Activated naive CD4-positive, alpha-beta T cell treated with anti-CD3 and anti-CD28 coated beads, Interleukin-2, amount 10 ng/mL, durations not matched to agents 5 hours and 36 hours (primary cell): Measurements from ENCODE around the gene KRT25. TPM values are rescaled to one million over a fixed set of nuclear protein-coding genes. Genes with fewer than 3 reads are reported as not detected.

Source experiments
- total RNA-seq, 2 experiments: library from RNA; stranded (reverse); gene quantifications; one replicate each; pipeline ENCODE4 v1.2.3, GENCODE V29; 2021

The KRT25 gene
- not detected for total RNA-seq

GRCh38 chr17:40755231-40755630 lies at the start of gene KRT25:
KRT25 (minus strand) TSS chr17:40755331; CDS start chr17:40755271, 60 bp downstream.

GRCh38 chr17:40799859-40800258 lies 44.7 kb upstream of the KRT25 start, which contains the start of gene KRT28:
KRT28 (minus strand) TSS chr17:40799959; CDS start chr17:40799893, 66 bp downstream.

GRCh38 chr17:40782450-40782849 lies 27.3 kb upstream of the KRT25 start, which contains the start of gene KRT27:
KRT27 (minus strand) TSS chr17:40782550; CDS start chr17:40782493, 57 bp downstream.

GRCh38 chr17:40772101-40772500 lies 17.0 kb upstream of the KRT25 start, which contains the start of gene KRT26:
KRT26 (minus strand) TSS chr17:40772201; CDS start chr17:40772113, 88 bp downstream.

GRCh38 chr17:40703652-40704051 lies 51.5 kb downstream of the KRT25 start, which contains the start of gene KRT24:
KRT24 (minus strand) TSS chr17:40703752; CDS start chr17:40703693, 59 bp downstream.

Other genes with a start within 250 kb of the KRT25 start
- 100 to 1,000 TPM; 225 to 233 TPM for gene CCR7, start 189.9 kb downstream of the KRT25 start, total RNA-seq
- 100 to 1,000 TPM; 110 to 113 TPM for gene SMARCE1, start 107.5 kb downstream of the KRT25 start, total RNA-seq
- gene KRT222, start 90.2 kb downstream of the KRT25 start, total RNA-seq = not detected
- gene KRT24, start 51.6 kb downstream of the KRT25 start, total RNA-seq = not detected
- gene KRT26, start 16.9 kb upstream of the KRT25 start, total RNA-seq = not detected
- gene KRT27, start 27.2 kb upstream of the KRT25 start, total RNA-seq = not detected
- not detected for gene KRT28, start 44.6 kb upstream of the KRT25 start, total RNA-seq
- 10 to 100 TPM; 23.9 to 29.7 TPM for gene KRT10, start 67.3 kb upstream of the KRT25 start, total RNA-seq
- gene KRT12, start 111.9 kb upstream of the KRT25 start, total RNA-seq = not detected
- gene KRT20, start 129.9 kb upstream of the KRT25 start, total RNA-seq = not detected
- not detected for gene KRT23, start 182.3 kb upstream of the KRT25 start, total RNA-seq
- gene KRT39, start 211.6 kb upstream of the KRT25 start, total RNA-seq = not detected
- not detected for gene KRT40, start 229.0 kb upstream of the KRT25 start, total RNA-seq
- gene KRTAP3-3, start 238.8 kb upstream of the KRT25 start, total RNA-seq = not detected
- gene KRTAP3-2, start 244.6 kb upstream of the KRT25 start, total RNA-seq = not detected